Thyroid gland (tissue), 4 donors: ENCODE results near the gene UBE2QL1.

ENCODE experiments used
- CTCF ChIP-seq, 6 experiments: fragments of 200-600 bp in 3 of 6; fragments of 450-650 bp in 3 of 6; sonication (generic) in 3 of 6; IDR thresholded peaks; one replicate each; pipeline ENCODE4 v1.5.1; 2016 to 2019; ENCODE audit warnings: antibody characterized with exemption in 6 of 6, mild to moderate bottlenecking in 2 of 6, inconsistent platforms in 1 of 6, moderate library complexity in 1 of 6
- POLR2A ChIP-seq, 2 donors: fragments of 450-650 bp; IDR thresholded peaks; one replicate each; pipeline ENCODE4 v1.6.1; 2017; ENCODE audit warnings: antibody characterized with exemption in 2 of 2, mild to moderate bottlenecking in 2 of 2, moderate library complexity in 1 of 2

GRCh38 chr5:6478793-6479192 is 30.1 kb downstream of the UBE2QL1 start:
- no peak for TF ChIP-seq CTCF (IDR thresholded peaks at IDR 0.05)
- no peak for TF ChIP-seq POLR2A (IDR thresholded peaks at IDR 0.05)
